GM21526 (cell line): ENCODE results near the gene SLC17A9.

Source experiments
- ATAC-seq: cut with Tn5 transposase; IDR thresholded peaks from one replicate; pipeline ENCODE4 v1.9.1; 2021; ENCODE audit warnings: moderate library complexity; ENCODE audit not compliant: unreplicated experiment, low FRiP score

Gene SLC17A9

DNA sequence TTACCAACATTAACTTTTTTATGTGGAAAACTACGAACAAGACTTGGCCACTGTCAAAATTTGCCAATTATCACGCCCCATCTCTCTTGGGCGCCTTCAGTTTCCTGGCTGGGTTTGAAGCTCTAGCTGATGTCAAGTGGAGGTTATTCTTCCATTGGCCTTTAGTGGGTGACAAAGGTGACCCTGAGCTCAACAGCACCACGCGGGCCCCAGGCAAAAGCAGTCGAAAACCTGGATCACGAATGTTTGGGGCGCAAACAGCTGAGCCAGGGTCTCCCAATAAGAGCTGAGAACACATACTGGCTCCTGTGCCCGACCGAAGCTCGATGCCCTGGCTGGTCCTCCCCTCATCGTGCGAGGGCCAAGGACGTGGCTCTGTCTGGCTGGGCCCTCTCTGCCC lies 26.8 kb downstream of the SLC17A9 start:
- no peak for ATAC-seq

DNA sequence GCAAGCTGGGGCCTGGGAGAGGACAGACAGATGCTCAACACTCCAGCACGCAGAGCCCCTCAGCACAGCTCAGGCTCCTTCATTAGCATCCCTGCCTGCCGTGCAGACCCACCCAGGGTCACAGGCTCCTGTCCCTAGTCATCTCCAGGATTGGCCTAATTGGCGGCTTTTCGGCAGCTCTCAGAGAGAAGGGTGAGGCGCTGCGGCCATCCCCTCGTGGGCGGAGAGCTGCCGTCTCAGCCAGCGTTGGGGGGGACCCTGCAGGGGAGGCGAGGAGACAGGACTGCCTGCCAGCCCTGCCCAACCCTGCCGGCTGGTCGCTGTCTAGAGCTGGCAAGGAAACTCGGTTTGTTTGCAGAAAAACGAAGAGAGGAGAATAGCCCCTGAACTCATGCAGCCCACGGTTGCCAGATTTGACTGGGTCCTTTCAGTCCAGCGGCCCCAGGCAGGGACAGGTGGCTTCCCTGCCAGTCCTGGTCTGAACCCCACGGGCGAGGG lies 27.4 kb downstream of the SLC17A9 start:
- ATAC-seq = no peak

DNA sequence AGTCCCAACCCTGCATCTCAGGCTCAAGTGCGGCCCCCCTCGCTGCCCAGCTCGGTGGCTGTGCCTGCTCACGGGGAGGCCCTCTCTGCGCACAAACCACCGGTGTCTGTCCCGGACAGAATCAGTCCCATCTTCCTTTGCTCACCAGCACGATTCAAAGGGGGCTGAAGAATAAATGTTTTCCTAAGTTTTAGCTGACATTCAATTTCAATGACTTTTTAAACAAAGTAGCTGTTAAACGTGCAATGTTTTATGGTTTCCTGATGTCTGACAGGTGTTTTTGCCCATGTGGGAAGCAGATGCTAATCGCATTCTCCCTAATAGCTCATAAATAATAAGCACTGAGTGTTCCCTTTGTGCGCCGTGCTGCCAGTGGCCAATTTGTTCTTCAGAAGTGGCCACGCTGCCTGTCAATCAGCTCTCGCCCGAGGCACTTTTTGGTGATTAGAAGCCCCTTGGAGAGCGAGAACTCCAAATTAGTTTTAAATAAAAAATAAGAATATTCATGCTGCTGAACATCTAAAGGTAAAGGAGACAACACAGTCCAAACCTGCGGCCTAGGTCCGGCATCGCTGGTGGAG lies 28.0 kb downstream of the SLC17A9 start:
- no peak for ATAC-seq

DNA sequence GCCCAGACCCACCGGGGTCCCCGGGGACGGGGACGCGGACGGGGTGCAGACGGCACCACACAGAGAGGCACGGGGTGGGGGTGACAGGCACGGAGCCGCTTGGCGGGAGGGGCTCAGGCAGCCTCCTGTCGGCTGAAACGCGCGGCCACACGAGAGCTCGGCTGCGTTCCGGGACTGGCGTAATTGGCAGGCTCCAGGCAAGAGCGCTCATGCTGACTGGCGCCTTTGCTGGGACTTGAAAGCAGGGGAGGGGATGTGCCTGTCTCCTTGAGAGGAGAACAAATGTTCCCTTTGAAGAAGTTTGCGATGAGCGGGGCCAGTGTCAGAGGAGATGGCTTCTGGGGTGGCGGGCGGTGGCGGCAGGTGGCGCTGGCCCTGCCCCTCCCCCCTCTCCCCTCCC lies 28.5 kb downstream of the SLC17A9 start:
- ATAC-seq = no peak

DNA sequence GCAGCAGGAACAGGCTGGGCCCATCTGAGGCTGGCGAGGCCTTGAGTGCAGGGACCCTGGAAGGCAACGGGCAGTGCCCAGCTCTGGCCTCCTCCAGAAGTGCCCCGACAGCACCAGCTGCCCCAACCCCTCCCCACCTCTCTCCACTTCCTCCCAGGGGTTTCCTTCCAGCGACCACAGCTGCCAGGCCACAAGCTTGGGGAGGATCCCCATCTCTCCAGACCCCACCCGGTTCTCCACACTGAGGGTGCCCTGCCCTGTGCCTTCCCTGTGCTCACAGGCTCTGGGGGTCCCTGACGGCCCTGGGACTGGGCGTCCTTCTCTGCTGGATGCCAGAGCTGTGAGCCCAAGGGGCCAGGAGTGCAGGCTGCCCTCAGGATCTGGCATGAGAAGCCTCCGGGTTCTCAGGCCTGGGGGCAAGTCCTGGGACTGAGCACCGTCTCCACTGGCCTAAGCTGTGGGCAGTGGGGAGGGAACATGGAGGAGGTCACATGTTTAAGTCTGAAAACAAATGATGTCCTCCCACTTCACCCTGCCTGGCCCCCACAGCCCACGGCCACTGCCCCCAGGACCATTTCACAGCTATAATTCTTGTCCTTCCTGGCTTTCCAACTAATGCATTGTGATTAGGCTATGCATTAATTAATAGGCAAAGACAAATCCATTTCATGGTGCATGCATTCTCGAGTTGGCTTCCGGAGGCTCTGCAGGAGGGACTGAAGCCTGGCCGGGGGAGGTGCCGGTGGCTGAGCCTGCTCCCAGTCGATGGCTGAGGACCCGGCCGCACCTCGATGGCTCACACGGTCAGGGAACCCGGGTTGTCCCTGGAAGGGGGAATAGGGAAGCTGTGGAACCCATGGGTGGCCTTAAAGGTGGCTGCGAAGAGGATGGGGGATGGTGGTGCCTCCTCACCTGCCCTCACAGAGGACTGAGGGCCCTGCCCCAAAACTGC lies 29.9 kb downstream of the SLC17A9 start:
- no peak for ATAC-seq

DNA sequence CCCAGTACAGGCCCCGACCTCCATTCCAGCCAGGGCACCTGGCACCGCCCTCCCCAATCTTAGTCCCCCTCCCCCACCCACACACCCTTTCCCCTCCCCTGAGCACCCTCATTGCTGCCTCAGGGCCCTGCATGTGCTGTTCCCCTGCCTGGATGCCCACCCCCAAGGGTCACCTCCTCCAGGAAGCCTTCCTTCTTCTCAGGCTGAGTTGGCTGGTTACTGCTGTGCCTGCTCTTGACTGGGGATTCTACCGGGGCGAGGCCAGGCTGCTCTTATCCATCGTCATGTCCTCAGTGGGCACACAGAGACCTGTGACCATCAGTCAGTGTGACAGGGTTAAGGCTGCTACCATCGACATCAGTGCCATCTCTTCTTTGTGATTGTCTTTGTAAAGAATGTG lies 30.7 kb downstream of the SLC17A9 start:
- ATAC-seq = no peak

DNA sequence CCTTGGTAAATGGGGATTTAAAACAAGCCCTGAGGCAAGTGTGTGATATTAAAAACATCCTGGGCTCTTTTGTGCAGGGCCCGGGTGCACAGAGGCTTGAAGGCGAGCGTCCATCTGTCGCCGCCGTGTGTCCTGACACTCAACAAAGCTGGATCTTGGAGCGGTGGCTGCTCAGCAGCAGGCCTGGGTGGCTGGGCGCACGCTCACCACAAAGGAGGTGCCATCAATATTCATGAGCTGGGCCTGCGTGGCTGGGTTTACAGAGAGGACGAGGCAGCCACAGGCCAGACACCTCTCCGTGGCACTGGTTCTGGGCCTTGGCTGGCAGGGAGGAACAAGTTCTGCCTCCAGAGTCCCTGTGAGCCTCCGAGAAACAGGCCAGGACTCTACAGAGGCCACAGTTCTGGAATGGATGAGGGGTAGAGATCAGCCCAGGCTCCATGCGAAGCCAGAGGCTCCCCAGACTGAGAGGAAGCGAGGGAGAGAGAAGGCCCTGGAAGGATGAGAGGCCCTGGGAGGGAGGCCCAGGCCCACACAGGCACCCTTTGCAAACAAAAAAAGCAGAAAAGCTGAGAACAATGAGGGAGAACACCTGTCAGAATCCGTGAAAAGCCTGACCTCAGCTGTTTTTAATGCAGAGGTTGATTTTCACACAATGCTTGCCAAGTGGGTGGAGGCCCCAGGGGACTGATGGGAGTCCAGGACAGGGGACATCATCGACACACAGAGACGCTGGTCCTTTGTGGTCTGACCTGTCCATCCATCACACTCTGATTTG lies 32.3 kb downstream of the SLC17A9 start:
- no peak for ATAC-seq

DNA sequence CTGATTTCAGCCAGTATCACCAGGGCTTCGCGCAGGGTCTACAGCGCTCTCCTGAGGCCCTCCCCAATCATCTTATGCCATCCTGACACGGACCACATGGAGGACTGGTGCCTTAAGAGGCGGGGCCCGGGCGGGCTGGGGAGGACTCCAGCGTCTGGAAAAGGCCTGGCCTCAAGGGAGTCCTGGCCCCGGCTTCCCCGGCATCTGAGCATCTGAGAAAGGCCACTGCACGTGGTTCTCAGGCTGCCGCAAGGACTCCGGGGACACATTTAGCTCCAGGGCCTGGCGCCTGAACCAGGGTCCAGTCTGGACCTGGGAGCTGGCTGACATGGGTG lies 32.9 kb downstream of the SLC17A9 start:
- ATAC-seq = no peak

DNA sequence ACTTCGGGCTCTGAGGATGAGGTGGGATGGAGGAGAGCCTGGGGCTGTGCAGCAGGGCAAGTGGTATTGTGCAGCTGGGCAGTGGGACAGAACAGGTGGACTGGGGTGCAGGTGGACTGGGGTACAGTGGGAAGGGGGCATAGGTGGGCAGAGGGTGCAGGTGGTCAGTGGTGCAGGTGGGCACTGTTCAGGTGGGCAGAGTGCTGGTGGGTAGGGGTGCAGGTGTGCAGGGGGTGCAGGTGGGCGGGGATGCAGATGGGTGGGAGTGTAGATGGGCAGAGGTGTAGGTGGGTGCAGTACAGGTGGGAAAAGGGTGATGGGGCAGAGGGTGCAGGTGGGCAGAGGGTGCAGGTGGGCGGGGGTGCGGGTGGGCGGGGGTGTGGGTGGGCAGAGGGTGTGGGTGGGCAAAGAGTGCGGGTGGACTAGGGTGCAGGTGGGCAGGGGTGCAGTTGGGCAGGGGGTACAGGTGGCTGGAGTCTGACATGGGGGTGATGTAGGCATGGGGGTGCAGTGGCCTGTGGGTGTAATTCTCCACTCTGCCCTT lies 33.8 kb downstream of the SLC17A9 start:
- no peak for ATAC-seq

DNA sequence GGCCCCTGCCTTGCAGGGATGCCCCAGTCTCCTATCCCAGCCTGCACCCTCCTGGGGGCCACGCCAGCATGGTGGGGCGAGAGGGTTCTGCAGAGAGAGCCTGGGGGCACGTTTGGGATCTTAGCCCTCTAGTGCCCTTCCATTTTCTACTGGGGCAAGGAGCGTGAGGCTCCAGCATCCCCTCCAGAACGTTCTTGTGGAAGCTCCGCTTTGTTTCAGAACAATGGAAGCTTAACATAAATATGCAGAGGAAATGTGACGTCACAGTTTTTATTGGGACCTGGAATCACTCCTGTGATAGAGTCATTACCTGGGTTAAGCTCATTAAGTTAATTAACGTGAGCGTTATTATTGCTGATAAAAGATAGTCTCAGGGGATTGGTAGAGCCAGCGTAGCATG lies 34.6 kb downstream of the SLC17A9 start:
- ATAC-seq = no peak

DNA sequence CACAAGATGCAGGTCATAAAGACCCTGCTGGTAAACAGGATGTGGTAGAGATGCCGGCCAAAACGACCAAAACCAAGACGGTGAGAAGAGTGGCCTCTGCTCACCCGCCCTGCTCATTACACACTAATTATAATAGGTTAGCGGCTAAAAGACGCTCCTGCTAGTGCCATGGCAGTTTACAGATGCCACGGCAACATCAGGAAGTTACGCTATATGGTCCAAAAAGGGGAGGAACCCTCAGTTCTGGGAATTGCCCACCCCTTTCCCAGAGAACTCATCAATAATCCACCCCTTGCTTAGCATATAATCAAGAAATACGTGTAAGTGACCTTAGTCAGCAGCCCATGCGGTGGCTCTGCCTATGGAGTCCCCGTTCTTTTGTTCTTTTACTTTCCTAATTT lies 36.7 kb downstream of the SLC17A9 start:
- ATAC-seq = no peak

DNA sequence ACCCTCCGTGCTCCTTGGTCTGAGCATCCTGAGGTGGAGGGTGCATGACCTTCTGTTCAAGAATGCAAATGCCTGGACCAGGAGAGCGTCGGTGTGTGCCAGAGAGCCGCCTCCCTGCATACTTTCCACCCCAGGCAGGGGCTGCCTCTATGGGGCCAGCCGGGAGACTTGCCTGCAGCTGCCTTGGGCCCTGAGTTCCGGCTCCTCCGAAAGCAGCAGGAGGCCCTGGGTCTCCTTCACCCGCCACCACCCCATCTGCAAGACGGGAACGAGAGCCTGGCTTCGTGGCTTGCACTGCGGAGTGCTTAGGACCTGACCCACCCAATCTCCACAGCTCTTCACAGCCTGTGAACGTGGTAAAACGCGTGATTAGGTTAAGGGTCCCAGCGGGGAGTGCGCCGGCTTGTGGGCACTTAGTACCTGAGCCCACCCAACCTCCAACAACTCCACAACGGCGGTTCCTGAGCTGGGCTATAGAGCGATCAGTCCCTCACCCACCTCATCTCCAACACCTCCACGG lies 37.9 kb downstream of the SLC17A9 start:
- ATAC-seq = no peak

DNA sequence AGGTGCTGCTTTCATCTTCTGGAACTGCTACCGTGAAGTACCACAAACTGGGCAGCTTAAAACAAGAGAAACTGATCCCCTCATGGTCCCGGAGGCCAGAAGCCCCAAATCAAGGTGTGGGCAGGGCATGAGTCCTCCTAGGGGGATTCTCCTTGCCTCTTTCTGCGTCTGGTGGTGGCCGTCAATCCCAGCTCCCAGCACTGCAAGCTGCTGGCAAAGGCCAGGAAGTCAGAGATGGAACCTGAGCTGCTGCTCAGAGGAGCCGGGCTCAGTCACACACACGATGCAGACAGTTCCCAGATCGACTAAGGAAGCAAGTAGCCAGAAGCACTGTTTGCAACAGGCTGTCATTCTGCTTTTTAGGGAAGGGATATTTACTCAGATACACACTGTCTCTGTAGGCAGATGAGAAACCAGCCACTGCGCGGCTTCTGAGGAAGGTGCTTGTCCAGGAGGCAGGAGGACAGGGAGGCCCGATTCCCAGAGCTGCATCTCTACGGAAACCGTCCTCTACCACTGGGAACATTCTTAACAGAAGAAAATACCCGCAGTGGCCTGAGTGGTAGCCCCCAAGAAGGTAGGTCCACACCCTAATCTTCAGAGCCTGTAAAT lies 38.8 kb downstream of the SLC17A9 start:
- ATAC-seq = no peak

DNA sequence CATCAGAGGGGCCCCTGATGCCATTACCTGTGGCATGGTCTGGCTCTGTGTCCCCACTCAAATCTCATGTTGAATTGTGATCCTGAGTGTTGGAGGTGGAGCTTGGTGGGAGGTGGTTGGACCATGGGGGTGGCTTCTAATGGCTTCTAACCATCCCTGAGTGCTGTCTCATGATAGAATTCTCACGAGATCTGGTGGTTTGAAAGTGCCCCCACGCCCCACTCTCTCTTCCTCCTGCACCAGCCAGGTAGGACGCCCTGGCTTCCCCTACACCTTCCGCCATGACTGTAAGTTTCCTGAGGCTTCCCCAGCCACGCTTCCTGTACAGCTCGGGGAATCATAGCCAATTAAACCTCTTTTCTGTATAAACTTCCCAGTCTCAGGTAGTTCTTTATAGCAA lies 39.4 kb downstream of the SLC17A9 start:
- no peak for ATAC-seq

DNA sequence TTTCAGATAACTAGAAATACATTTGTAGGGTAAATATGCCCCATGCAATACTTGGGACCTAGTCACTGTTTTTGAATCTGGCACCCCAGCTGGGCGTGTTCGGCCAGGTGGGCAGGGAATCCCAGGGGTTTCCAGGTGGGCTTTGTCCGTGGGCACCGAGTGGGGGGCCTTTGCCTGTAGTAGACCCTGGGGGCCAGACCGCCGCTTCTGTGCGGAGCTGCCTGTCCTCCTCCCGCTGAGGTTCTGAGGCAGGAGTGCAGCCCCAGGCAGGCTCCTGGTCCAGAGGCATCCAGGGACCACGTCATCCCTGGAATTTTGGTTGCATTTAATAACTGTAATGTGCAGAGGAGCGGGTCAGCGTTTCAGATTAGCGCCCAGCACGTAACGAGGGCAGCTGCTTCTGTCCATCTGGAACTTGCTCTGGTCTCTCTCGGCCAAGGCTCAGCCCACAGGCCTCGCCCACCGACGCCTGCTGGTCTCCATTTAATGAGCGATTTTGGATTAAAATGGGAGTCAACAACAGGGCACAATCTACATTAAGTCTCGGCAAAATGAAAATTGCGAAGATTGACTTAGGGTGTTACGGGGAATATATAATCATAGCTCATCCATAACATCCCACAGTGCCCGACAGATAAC lies 41.5 kb downstream of the SLC17A9 start:
- no peak for ATAC-seq

DNA sequence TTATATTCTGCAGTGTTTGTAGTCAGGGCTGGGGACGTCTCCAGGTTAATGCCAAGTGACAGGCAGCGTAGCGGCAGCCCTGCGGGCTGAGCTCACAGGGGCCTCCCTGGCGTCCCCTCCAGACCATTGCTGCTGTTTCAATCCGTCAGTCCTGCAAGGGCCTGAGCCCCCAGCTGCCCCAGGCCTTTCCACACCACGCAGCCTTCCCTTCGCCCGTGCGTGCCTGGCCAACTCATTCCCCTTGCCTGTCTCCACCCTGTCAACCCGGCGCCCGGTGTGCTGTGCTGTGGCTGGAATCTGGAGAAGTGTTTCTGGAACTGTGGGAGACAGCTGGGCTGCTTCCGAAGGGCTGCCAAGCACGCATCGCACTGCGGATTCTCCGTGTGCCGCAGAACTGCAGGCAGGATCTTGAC lies 42.4 kb downstream of the SLC17A9 start:
- ATAC-seq = no peak

DNA sequence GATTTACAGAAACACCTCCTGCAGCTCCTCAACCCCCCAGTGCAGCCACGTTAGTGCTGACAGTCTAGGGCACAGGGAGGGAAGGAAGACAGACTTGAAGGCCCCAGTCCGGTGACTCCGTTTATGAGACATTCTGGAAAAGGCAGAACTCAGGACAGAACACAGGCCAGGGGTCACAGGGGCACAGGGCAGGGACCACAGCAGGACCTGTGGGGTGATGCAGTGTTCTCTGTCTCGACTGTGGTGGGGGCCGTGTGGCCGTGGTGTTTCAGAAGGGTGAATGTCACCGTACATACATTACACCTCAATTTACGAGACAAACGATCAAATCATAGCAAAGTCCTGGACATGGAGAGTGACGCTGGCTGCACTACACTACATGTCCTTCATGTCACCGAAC lies 43.0 kb downstream of the SLC17A9 start:
- ATAC-seq = no peak

DNA sequence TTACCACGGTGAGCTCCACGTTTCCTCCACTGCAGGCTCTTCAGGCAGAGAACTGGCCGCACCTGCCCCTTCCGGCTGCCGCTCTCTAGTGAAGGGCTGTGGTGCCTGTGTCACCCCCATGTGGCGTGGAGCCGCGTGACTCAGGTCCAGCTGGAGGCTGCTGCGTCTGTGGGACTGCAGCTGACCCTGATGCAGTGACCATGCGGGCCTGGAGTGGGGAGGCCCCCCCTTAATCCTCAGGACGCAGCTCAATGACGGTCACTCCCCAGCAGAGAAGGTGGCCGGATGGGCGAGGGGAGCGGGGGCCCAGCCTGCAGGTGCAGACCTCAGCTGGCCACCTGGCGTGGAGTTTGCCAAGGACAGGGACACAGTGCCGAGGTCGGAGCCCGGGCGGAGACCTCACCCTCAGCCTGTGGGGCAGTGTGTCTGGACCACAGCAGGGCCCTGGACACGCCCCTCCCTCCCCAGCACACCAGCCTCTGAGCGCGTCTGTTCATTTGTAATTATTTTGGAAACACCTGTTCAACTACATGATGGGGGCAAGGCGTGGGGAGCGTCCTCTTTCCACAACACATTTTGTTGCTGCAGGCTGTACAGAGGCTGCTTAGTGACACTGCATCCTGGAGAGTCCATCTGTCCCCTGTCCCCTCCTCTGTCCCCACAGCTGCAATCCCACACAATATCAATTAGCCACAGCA lies 43.5 kb downstream of the SLC17A9 start:
- ATAC-seq = no peak

DNA sequence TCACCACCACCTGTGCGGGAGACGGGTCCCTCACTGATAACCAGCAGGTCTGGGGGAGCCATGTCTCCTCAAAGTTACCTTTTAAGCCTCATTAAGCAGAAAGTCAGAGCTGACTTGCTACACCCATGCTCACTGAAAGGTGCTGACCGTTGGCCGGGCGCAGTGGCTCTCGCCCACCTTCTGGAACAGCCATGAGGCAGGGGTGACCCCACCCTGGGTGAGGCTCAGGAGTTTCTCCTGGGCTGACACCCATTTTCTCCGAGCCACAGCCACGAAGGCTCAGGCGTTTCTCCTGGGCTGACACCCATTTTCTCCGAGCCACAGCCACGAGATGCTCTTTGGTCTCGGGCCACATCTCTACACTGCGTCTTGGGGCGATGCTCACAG lies 44.1 kb downstream of the SLC17A9 start:
- no peak for ATAC-seq
